ENCODE results near the gene KRTAP10-5. TPM values are rescaled to one million over a fixed set of nuclear protein-coding genes. Genes with fewer than 3 reads are reported as not detected.
"Not testable (repeated sequence)": the region's sequence is repeated elsewhere in the genome, so short reads cannot be mapped to it uniquely, and the experiment has no call there.

KRTAP10-5 gene
- total RNA-seq, 1 experiment from 2014 or later, result not detected

DNA sequence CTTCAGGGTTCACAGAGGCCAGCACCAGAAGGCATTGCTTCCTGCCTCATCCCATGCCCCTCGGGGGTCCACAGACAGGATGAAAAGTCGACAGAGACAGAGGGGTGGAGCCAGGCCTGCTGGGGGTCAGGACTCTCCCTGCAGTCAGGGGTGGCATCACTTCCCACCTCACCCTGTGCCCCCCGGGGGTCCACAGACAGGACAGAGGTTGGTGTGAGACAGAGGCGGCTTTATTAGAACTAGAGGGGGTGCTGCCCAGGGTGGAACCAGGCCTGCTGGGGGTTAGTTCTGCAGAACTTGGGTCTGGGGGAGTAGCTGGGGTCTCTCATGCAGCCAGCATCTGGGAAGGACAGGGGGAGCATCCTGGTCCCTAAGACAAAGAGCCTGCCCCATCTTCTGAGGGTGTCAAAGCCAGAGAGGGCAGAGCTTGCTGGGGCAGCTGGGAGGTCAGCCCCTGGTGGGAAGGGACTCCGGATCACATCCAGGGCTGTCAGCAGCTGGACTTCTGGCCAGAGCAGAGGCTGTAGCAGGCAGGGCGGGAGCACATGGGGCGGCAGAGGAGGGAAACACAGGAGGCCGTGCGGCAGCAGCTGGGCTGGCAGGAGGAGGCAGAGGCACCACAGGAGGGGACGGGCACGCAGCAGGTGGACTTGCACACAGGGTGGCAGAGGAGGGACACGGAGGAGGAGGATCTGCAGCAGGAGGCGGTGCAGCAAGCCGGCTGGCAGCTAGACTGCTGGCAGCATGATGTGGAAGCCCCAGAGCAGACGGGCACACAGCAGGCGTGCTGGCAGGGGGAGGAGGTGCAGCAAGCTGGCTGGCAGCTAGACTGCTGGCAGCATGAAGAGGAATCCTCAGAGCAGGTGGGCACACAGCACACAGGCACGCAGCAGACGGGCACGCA, 10.7 kb upstream of the KRTAP10-5 start:
- BruUV-seq (replicated peaks); CTCF ChIA-PET; RAD21 ChIA-PET (ENCODE audit: low non-redundant PET in 1 of 2, low total read pairs in 2 of 2, uncharacterized antibody in 2 of 2, unreplicated experiment in 2 of 2): not testable (repeated sequence)

DNA sequence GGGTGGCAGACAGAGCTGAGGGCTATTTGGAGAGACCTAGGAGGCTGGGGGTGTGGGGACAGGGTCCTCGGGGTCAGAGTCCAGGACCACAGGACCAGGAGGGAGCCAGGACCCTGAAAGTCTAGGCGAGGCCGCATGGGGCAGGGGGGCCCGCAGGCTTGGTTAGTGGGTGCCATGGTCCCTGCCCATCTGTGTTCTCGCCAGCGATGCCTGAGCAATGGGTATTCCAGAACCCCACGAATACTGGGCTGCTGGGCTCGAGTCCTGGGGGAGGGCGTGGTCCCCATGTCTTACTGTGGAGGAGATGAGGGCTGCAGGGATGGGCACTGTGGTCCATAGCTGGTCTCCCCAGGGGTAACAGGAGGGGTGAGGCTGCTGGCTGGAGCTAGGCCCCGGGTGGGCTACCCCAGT, 9.9 kb upstream of the KRTAP10-5 start:
- H3K4me2 ChIP-seq (ENCODE audit: low read length), result no peak overlapping the region
- ChIA-PET CTCF (no interaction called here), RAD21 (ENCODE audit: low non-redundant PET in 1 of 2, low total read pairs in 2 of 2, uncharacterized antibody in 2 of 2, unreplicated experiment in 2 of 2) (no interaction called here), POLR2A (no interaction called here)
- no peaks in the 10 kb centered on the region for H3K79me2 ChIP-seq (ENCODE audit: insufficient read depth, low read length)
- no peak overlapping the region for H2AFZ ChIP-seq (ENCODE audit: low read depth, low read length, poor library complexity, severe bottlenecking)
- ATAC-seq (no peak), DNase-seq (ENCODE audit: low read depth, low spot score) (no peak)
- H3K4me1 ChIP-seq (ENCODE audit: control insufficient read depth in 1 of 2, insufficient read depth in 2 of 2, low read length in 2 of 2), result no peaks in the 10 kb centered on the region
- no peak overlapping the region for H3K27ac ChIP-seq (ENCODE audit: low read depth, low read length)
- no TSS peak for BruUV-seq (replicated peaks)
- no peaks in the 10 kb centered on the region for H4K20me1 ChIP-seq (ENCODE audit: insufficient read depth)
- H3K9me2 ChIP-seq (ENCODE audit: insufficient read depth), result no peaks in the 10 kb centered on the region
- intact Hi-C loops (cut with micrococcal nuclease), result no loop called here
- no peak overlapping the region for H3K4me3 ChIP-seq (replicated peaks in 1 of 2; ENCODE audit: low read depth in 1 of 2, low read length in 2 of 2)
- no peaks in the 10 kb centered on the region for H3K9me3 ChIP-seq (ENCODE audit: control insufficient read depth in 1 of 2, insufficient read depth in 1 of 2, low read depth in 1 of 2, low read length in 2 of 2)
- peaks cover 11% of the 10 kb centered on the region for H3K27me3 ChIP-seq (ENCODE audit: insufficient read depth, low read length)
- no peak overlapping the region for H3K9ac ChIP-seq (ENCODE audit: low read length)
- H3K36me3 ChIP-seq (ENCODE audit: control insufficient read depth in 1 of 2, insufficient read depth in 2 of 2, low read length in 2 of 2), result no peaks in the 10 kb centered on the region
- TF ChIP-seq FOSL1 (IDR thresholded peaks at IDR 0.05; ENCODE audit: low read depth), result no peak
- no peak for TF ChIP-seq CBX3 (IDR thresholded peaks at IDR 0.05; ENCODE audit: low read depth)
- TF ChIP-seq TCF7L2 (IDR thresholded peaks at IDR 0.05; ENCODE audit: borderline replicate concordance, extremely low read depth, insufficient read depth, insufficient read length), result no peak
- TF ChIP-seq, protein P1, sequence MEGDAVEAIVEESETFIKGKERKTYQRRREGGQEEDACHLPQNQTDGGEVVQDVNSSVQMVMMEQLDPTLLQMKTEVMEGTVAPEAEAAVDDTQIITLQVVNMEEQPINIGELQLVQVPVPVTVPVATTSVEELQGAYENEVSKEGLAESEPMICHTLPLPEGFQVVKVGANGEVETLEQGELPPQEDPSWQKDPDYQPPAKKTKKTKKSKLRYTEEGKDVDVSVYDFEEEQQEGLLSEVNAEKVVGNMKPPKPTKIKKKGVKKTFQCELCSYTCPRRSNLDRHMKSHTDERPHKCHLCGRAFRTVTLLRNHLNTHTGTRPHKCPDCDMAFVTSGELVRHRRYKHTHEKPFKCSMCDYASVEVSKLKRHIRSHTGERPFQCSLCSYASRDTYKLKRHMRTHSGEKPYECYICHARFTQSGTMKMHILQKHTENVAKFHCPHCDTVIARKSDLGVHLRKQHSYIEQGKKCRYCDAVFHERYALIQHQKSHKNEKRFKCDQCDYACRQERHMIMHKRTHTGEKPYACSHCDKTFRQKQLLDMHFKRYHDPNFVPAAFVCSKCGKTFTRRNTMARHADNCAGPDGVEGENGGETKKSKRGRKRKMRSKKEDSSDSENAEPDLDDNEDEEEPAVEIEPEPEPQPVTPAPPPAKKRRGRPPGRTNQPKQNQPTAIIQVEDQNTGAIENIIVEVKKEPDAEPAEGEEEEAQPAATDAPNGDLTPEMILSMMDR (IDR thresholded peaks at IDR 0.05 in 2 of 3, conservative IDR thresholded peaks at IDR 0.05 in 1 of 3; ENCODE audit: borderline replicate concordance in 1 of 3, insufficient read depth in 1 of 3, low read depth in 2 of 3, low read length in 2 of 3), result no peak
- TF ChIP-seq, protein P2, sequence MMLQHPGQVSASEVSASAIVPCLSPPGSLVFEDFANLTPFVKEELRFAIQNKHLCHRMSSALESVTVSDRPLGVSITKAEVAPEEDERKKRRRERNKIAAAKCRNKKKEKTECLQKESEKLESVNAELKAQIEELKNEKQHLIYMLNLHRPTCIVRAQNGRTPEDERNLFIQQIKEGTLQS (IDR thresholded peaks at IDR 0.05), result no peak
- no peak for TF ChIP-seq EZH2 (IDR thresholded peaks at IDR 0.05)
- no peak for TF ChIP-seq EGR1 (IDR thresholded peaks at IDR 0.05; ENCODE audit: low read depth)
- no peak for TF ChIP-seq SP1 (IDR thresholded peaks at IDR 0.05; ENCODE audit: low read depth)
- TF ChIP-seq, protein P3, sequence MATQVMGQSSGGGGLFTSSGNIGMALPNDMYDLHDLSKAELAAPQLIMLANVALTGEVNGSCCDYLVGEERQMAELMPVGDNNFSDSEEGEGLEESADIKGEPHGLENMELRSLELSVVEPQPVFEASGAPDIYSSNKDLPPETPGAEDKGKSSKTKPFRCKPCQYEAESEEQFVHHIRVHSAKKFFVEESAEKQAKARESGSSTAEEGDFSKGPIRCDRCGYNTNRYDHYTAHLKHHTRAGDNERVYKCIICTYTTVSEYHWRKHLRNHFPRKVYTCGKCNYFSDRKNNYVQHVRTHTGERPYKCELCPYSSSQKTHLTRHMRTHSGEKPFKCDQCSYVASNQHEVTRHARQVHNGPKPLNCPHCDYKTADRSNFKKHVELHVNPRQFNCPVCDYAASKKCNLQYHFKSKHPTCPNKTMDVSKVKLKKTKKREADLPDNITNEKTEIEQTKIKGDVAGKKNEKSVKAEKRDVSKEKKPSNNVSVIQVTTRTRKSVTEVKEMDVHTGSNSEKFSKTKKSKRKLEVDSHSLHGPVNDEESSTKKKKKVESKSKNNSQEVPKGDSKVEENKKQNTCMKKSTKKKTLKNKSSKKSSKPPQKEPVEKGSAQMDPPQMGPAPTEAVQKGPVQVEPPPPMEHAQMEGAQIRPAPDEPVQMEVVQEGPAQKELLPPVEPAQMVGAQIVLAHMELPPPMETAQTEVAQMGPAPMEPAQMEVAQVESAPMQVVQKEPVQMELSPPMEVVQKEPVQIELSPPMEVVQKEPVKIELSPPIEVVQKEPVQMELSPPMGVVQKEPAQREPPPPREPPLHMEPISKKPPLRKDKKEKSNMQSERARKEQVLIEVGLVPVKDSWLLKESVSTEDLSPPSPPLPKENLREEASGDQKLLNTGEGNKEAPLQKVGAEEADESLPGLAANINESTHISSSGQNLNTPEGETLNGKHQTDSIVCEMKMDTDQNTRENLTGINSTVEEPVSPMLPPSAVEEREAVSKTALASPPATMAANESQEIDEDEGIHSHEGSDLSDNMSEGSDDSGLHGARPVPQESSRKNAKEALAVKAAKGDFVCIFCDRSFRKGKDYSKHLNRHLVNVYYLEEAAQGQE (IDR thresholded peaks at IDR 0.05; ENCODE audit: low read depth), result no peak
- no peak for TF ChIP-seq SIN3A (IDR thresholded peaks at IDR 0.05; ENCODE audit: low read depth)
- TF ChIP-seq YY1 (IDR thresholded peaks at IDR 0.05; ENCODE audit: extremely low read depth, insufficient replicate concordance, low read depth, low read length), result no peak
- TF ChIP-seq SRF (IDR thresholded peaks at IDR 0.05; ENCODE audit: low read depth), result no peak
- TF ChIP-seq JUND (IDR thresholded peaks at IDR 0.05), result no peak
- TF ChIP-seq RAD21 (IDR thresholded peaks at IDR 0.05; ENCODE audit: low read depth), result no peak

More for the DNA sequence above, 10.7 kb upstream of the KRTAP10-5 start:
- H3K9me2 ChIP-seq (ENCODE audit: insufficient read depth); H3K4me3 ChIP-seq (replicated peaks in 1 of 2; ENCODE audit: low read depth in 1 of 2, low read length in 2 of 2); H3K36me3 ChIP-seq (ENCODE audit: control insufficient read depth in 1 of 2, insufficient read depth in 2 of 2, low read length in 2 of 2); ATAC-seq; H3K9me3 ChIP-seq (ENCODE audit: control insufficient read depth in 1 of 2, insufficient read depth in 1 of 2, low read depth in 1 of 2, low read length in 2 of 2); H4K20me1 ChIP-seq (ENCODE audit: insufficient read depth); DNase-seq (ENCODE audit: low read depth, low spot score); H3K27me3 ChIP-seq (ENCODE audit: insufficient read depth, low read length); H3K27ac ChIP-seq (ENCODE audit: low read depth, low read length); H3K4me2 ChIP-seq (ENCODE audit: low read length); H3K9ac ChIP-seq (ENCODE audit: low read length); H3K79me2 ChIP-seq (ENCODE audit: insufficient read depth, low read length); H3K4me1 ChIP-seq (ENCODE audit: control insufficient read depth in 1 of 2, insufficient read depth in 2 of 2, low read length in 2 of 2); H2AFZ ChIP-seq (ENCODE audit: low read depth, low read length, poor library complexity, severe bottlenecking); POLR2A ChIA-PET; intact Hi-C loops (cut with micrococcal nuclease): not testable (repeated sequence)
